Osteoblast (primary cell): ENCODE results near the gene RCCD1. TPM values are rescaled to one million over a fixed set of nuclear protein-coding genes. Genes with fewer than 3 reads are reported as not detected.

Source experiments
- DNase-seq: peaks from one replicate; pipeline ENCODE4 v3.0.0; 2011; ENCODE audit warnings: low spot score, mixed read lengths; ENCODE audit not compliant: insufficient read length; ENCODE audit errors: missing footprints
- H2AFZ ChIP-seq: 2 replicates; pipeline ENCODE4 v1.6.0; 2011; ENCODE audit warnings: mild to moderate bottlenecking, low read length
- H3K27ac ChIP-seq: 2 replicates; pipeline ENCODE4 v1.5.1; 2011; ENCODE audit warnings: mild to moderate bottlenecking, low read depth, low read length, moderate library complexity
- H3K27me3 ChIP-seq: 2 replicates; pipeline ENCODE4 v1.6.0; 2012; ENCODE audit warnings: mild to moderate bottlenecking, control low read depth, inconsistent platforms, low read length, moderate library complexity; ENCODE audit not compliant: insufficient read depth
- H3K36me3 ChIP-seq: 2 replicates; pipeline ENCODE4 v1.5.1; 2011; ENCODE audit warnings: mild to moderate bottlenecking, low read length, control low read depth, moderate library complexity; ENCODE audit not compliant: insufficient read depth
- H3K4me1 ChIP-seq: 2 replicates; pipeline ENCODE4 v1.5.1; 2011; ENCODE audit warnings: mild to moderate bottlenecking, low read length, control low read depth, moderate library complexity; ENCODE audit not compliant: insufficient read depth
- H3K4me2 ChIP-seq: 2 replicates; pipeline ENCODE4 v1.6.0; 2011; ENCODE audit warnings: mild to moderate bottlenecking, low read length; ENCODE audit not compliant: insufficient read depth
- H3K4me3 ChIP-seq: fragments of 200-600 bp; sonication (generic); 3 replicates; pipeline ENCODE4 v1.5.1; 2012; ENCODE audit warnings: mild to moderate bottlenecking, low read length, inconsistent platforms; ENCODE audit not compliant: insufficient read depth
- H3K79me2 ChIP-seq: 2 replicates; pipeline ENCODE4 v1.6.0; 2012; ENCODE audit warnings: mild to moderate bottlenecking, low read length, control low read depth, inconsistent platforms; ENCODE audit not compliant: insufficient read depth
- H3K9me3 ChIP-seq: 2 replicates; pipeline ENCODE4 v1.5.1; 2011; ENCODE audit warnings: low read depth, low read length, control low read depth
- H4K20me1 ChIP-seq: 2 replicates; pipeline ENCODE4 v1.6.0; 2012; ENCODE audit warnings: mild to moderate bottlenecking, low read length, control low read depth; ENCODE audit not compliant: insufficient read depth
- CTCF ChIP-seq: IDR thresholded peaks from 2 replicates; pipeline ENCODE4 v1.5.1; 2011; ENCODE audit warnings: mild to moderate bottlenecking, low read depth, low read length, moderate library complexity; ENCODE audit errors: extremely low read depth
- total RNA-seq: library from RNA; depleted of rRNA; stranded (reverse); fragments of >200 nt; gene quantifications from 2 replicates; pipeline ENCODE4 v1.2.3, GENCODE V29; 2012

RCCD1 gene
- total RNA-seq, 1 donor: 11.2 TPM

- Histone ChIP-seq H3K79me2 (peaks cover 22% of the 10 kb centered on the region), H2AFZ (peak within 1 kb of the TSS; percentile 92), H3K4me2 (peak within 1 kb of the TSS; percentile 100), H4K20me1 (no peaks in the 10 kb centered on the region), H3K4me1 (peaks cover 36% of the 10 kb centered on the region), H3K9me3 (no peaks in the 10 kb centered on the region), H3K27me3 (no peaks in the 10 kb centered on the region), H3K36me3 (peaks cover 8% of the 10 kb centered on the region), H3K27ac (peak within 1 kb of the TSS; percentile 62), H3K4me3 (peak within 1 kb of the TSS; percentile 91)
- peak; percentile 83 for TF ChIP-seq CTCF
- peak; percentile 99 for DNase-seq
Observed at GRCh38 chr15:90931828-90932659, 22.6 kb upstream of the RCCD1 start, which contains the start of gene HDDC3. Gene HDDC3, minus strand, starts transcription at chr15:90932549. Its CDS starts 9 bp downstream, at chr15:90932540.

GRCh38 chr15:90932660-90932991, 22.1 kb upstream of the RCCD1 start:
- H3K9me3 ChIP-seq: no peaks in the 10 kb centered on the region
- H3K27me3 ChIP-seq: no peaks in the 10 kb centered on the region
- peaks cover 11% of the 10 kb centered on the region for H3K36me3 ChIP-seq
- DNase-seq: no peak
- H2AFZ ChIP-seq: peak overlapping the region; percentile 71
- H3K4me3 ChIP-seq: peak overlapping the region; percentile 91
- H3K27ac ChIP-seq: no peak overlapping the region
- TF ChIP-seq CTCF: no peak
- peaks cover 24% of the 10 kb centered on the region for H3K79me2 ChIP-seq
- peaks cover 36% of the 10 kb centered on the region for H3K4me1 ChIP-seq
- peak overlapping the region; percentile 100 for H3K4me2 ChIP-seq
- no peaks in the 10 kb centered on the region for H4K20me1 ChIP-seq

GRCh38 chr15:90933301-90933700, 21.4 kb upstream of the RCCD1 start:
- Histone ChIP-seq H3K4me3 (no peak overlapping the region), H3K4me2 (no peak overlapping the region), H3K79me2 (peaks cover 26% of the 10 kb centered on the region), H2AFZ (no peak overlapping the region), H4K20me1 (peaks cover 3% of the 10 kb centered on the region), H3K9me3 (no peaks in the 10 kb centered on the region), H3K27ac (no peak overlapping the region), H3K4me1 (peaks cover 36% of the 10 kb centered on the region), H3K36me3 (peaks cover 17% of the 10 kb centered on the region), H3K27me3 (no peaks in the 10 kb centered on the region)
- peak; percentile 46 for DNase-seq
- TF ChIP-seq CTCF: no peak

- Histone ChIP-seq H3K79me2 (peaks cover 26% of the 10 kb centered on the region), H3K27me3 (no peaks in the 10 kb centered on the region), H3K27ac (peak overlapping the region; percentile 64), H3K9me3 (no peaks in the 10 kb centered on the region), H4K20me1 (peaks cover 4% of the 10 kb centered on the region), H3K4me1 (peaks cover 36% of the 10 kb centered on the region), H3K36me3 (peaks cover 25% of the 10 kb centered on the region), H3K4me2 (peak overlapping the region; percentile 77), H3K4me3 (peak overlapping the region; percentile 86), H2AFZ (peak overlapping the region; percentile 82)
- peak; percentile 97 for DNase-seq
- peak; percentile 93 for TF ChIP-seq CTCF
Observed at GRCh38 chr15:90934256-90934948, 20.3 kb upstream of the RCCD1 start.
